Lower leg skin (tissue), 4 donors: Measurements from ENCODE around the gene MDK. TPM values are rescaled to one million over a fixed set of nuclear protein-coding genes. Genes with fewer than 3 reads are reported as not detected.

Experiments used
- DNase-seq, 2 donors: peaks; one replicate each; pipeline ENCODE4 v3.0.0-alpha.2; 2019; ENCODE audit warnings: low spot score in 2 of 2
- H3K4me3 ChIP-seq: fragments of 200-600 bp; sonication (generic); 2 replicates; pipeline ENCODE4 v1.5.1; 2017; ENCODE audit warnings: mild to moderate bottlenecking, low read depth; ENCODE audit not compliant: poor library complexity, severe bottlenecking
- POLR2A ChIP-seq, 2 donors: fragments of 450-650 bp; IDR thresholded peaks; one replicate each; pipeline ENCODE4 v1.6.1; 2016 to 2017; ENCODE audit warnings: antibody characterized with exemption in 2 of 2, mild to moderate bottlenecking in 1 of 2, moderate library complexity in 1 of 2
- WGBS, 2 donors: methylation state at CpG; one replicate each; pipeline ENCODE4 v1.1.5; 2018; 5-methylcytosine and 5-hydroxymethylcytosine counted together
- intact Hi-C: fragments of 100-400 bp; cut with DNase I; formaldehyde crosslinking; loops from one replicate; pipeline ENCODE4 v1.15.0; 2023; ENCODE audit warnings: low total_unique reads
- total RNA-seq, 4 donors: library from RNA; depleted of rRNA; stranded (reverse); fragments of >200 nt; gene quantifications; one replicate each; pipeline ENCODE4 v1.1.0, GENCODE V29; 2016
- TF ChIP-seq, protein P1 (sequence below), 3 donors: fragments of 450-650 bp; IDR thresholded peaks; one replicate each; pipeline ENCODE4 v1.5.1; 2016; ENCODE audit warnings: antibody characterized with exemption in 3 of 3, mild to moderate bottlenecking in 3 of 3, moderate library complexity in 2 of 3

The MDK gene
- total RNA-seq, 4 donors from 2014 or later = 6.0 to 19.4 (median 12.0) TPM

DNA sequence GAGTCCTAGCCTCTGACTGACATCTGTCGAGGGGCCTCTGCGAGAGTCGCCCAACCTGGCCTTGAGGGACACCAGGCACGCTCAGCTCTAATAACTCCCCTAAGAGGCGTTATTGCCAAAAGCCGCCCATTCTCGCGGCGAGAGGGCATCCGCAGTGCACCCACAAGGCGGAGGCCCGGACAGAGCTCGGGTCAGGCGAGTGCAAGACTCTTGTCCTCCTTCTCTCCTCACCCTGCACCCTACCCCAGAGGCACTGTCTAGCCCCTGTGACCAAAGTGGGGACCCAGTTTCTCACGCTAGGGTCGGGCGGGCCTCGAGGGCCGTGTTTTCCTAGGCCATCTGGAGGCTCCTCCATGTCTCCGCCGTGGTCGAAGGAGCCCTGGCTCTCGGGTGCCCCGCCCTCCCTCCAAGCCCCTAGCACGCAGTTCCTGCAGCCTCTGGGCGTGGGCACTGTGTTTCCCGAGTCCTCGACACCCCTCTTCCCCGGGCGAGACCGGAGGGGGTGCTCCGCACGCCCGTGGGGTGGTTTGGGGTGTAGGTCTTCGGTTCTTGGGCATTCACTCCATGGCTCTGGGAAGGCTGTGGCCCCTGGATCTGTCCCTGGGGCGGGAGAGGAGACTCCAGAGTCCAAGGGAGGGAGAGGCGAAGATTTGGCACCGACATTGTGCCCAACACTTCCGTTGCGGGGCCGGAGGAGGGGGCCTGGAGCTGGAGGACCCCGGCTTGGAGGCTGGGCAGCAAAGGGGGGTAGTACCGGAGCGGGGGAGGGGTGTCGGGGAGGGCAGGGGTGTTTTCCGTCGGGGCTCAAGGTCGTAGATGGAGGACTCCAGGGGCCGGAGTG is 9.1 kb downstream of the MDK start:
- intact Hi-C loops = no loop called here
- TF ChIP-seq, protein P1, sequence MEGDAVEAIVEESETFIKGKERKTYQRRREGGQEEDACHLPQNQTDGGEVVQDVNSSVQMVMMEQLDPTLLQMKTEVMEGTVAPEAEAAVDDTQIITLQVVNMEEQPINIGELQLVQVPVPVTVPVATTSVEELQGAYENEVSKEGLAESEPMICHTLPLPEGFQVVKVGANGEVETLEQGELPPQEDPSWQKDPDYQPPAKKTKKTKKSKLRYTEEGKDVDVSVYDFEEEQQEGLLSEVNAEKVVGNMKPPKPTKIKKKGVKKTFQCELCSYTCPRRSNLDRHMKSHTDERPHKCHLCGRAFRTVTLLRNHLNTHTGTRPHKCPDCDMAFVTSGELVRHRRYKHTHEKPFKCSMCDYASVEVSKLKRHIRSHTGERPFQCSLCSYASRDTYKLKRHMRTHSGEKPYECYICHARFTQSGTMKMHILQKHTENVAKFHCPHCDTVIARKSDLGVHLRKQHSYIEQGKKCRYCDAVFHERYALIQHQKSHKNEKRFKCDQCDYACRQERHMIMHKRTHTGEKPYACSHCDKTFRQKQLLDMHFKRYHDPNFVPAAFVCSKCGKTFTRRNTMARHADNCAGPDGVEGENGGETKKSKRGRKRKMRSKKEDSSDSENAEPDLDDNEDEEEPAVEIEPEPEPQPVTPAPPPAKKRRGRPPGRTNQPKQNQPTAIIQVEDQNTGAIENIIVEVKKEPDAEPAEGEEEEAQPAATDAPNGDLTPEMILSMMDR (IDR thresholded peaks at IDR 0.05) = no peak
- no peak for TF ChIP-seq POLR2A (IDR thresholded peaks at IDR 0.05)
- DNase-seq = no peak
- H3K4me3 ChIP-seq = no peak overlapping the region
- 8 to 9% methylated on average over 25 to 43 of the region's 49 CpGs for WGBS, 2 donors

DNA sequence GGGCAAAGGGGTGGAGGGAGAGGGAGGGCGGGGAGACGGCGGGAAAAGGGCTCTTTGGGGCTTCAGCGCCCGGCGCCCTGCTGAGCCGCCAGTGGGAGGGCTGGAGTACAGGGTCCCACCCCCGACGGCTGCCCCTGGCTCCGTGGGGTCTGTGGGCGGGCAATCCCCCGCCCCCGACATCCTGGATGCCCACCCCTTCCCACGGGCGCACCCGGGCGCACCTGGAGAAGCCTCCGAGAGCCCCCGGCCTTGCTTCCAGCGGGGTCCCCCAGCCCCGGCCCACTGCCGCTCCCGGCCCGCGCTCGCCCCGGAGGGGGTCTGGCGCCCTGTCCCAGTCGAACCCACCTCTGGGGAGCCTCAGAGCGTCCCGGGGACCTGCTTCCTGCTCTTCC is 9.7 kb downstream of the MDK start:
- no peak for DNase-seq
- intact Hi-C loops = no loop called here
- 0 to 2% methylated on average over 7 to 12 of the region's 31 CpGs for WGBS, 2 donors
- H3K4me3 ChIP-seq = no peak overlapping the region
- no peak for TF ChIP-seq POLR2A (IDR thresholded peaks at IDR 0.05)
- TF ChIP-seq, protein P1 (IDR thresholded peaks at IDR 0.05) = no peak

DNA sequence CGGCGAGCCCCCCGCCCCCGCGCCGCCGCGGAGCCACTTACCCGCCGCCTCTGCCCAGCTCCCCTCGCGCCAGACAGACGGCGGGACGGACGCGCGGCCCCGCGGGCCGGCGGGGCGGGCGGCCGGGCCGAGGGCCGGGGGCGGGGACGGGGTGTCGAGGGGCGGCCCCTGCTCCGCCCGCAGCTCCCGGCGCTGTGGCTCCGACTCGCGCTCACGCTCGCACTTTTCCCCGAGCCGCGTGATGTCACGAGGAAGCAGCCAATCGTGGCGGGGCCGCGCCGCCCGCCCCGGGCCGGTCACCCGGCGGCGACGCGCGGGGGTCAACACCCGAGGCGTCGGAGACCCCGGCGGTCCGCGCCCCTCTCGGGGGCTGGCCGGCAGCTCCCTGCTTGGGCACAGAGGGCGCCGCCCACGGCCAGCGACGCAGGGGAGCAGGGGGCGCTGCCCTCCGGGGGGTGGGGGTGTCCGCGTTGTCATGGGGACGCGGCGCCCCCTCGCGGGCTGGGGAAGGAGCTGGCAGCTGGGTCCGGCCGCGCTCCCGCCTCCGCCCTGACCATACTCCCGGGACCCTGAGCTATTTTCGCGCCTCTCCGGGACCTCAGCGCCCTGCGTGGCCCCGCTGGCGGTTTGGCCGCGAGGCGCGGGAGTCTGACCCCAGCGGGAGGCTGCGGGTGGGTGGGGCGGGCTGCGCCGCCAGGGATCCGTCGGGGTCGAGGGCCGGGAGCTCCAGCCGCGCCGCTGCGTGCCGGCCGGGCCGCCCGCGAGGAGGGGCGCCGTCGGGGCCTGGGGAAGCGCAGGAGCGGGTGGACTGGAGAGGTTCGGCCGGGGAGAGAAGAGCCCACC is 10.3 kb downstream of the MDK start, which contains the start of gene CHRM4:
CHRM4 (minus strand) TSS at position 199 of the 843 bp plus-strand sequence. CDS start 5,219 bp downstream, outside the sequence.
- TF ChIP-seq POLR2A (IDR thresholded peaks at IDR 0.05) = no peak
- TF ChIP-seq, protein P1 (IDR thresholded peaks at IDR 0.05) = no peak
- intact Hi-C loops = no loop called here
- WGBS, 2 donors = 0 to 3% methylated on average over 12 to 50 of the region's 123 CpGs
- no peak for DNase-seq
- peak within 1 kb of the TSS; percentile 22 for H3K4me3 ChIP-seq

DNA sequence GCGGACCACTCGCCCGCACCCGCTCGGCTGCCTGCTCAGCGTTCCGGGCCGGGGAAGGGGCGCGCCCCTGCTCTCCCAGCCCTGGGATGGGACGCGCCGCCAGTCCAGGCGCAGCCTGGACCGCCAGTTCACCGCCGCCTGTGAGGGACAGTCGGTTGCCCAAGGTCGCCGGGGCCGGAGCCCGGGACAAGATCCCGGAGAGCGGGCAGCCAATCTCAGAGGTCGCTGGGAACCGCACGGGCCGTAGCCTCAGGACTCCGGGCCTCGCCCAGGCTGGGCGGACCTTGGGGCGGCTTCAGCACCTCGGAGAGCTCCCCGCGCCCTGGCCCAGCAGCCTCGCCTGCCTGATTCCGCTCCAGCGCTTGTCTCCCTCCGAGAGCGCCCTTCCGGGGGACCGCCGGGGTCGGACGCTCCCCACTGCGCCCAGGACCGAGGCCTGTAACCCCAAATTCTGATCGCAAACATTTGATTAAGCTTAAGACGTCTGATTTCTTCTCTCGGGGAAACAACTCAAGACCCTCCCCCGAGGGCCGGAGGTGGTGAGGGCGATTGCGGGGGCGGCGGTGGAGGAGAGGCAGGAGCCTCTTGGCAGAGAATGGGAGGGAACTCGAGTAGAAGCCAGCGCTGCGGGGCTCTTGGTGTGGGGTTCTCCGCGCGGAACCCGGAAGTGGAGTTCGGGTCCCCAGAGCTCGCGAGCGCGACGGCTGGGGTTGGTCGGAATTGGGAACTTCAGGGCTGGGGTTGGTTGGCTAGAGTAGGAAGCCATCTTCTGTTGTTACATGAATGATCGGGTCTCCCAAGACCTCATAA is 11.2 kb downstream of the MDK start:
- TF ChIP-seq, protein P1 (IDR thresholded peaks at IDR 0.05) = no peak
- no peak for TF ChIP-seq POLR2A (IDR thresholded peaks at IDR 0.05)
- H3K4me3 ChIP-seq = no peak overlapping the region
- WGBS, 2 donors = 5 to 7% methylated on average over 23 to 35 of the region's 71 CpGs
- DNase-seq = peak; percentile 59 to 96
- intact Hi-C loops = no loop called here

DNA sequence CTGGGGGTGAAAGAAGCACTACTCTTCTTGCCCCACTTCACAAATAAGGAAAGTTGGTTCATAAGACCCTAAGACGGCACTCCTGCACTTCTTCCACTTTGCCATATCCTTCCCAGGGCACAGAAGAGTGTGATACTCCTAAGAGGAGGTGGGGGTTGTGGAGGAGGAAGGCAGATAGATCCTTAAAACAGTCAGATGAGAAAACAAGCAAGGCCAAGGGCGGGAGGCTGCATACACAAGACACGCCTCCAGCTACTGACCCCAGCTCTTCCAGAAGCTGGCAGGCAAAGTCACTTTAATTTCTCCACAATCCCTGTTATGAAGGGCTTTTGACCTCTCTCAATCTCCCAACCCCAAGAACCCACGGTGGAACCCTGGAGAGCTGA is 11.8 kb downstream of the MDK start:
- H3K4me3 ChIP-seq = no peak overlapping the region
- no peak for DNase-seq
- intact Hi-C loops = no loop called here
- TF ChIP-seq, protein P1 (IDR thresholded peaks at IDR 0.05) = no peak
- TF ChIP-seq POLR2A (IDR thresholded peaks at IDR 0.05) = no peak
- WGBS, 2 donors = 73 to 75% methylated on average over 4 of the region's 4 CpGs
